Esophagus squamous epithelium (tissue), 4 donors: ENCODE data around the gene KRTAP10-7.

ENCODE experiments used
- POLR2A ChIP-seq, 4 donors: fragments of 450-650 bp; IDR thresholded peaks; one replicate each; pipeline ENCODE4 v1.6.1; 2017; ENCODE audit warnings: antibody characterized with exemption in 4 of 4, mild to moderate bottlenecking in 4 of 4, moderate library complexity in 3 of 4
- TF ChIP-seq, protein P1 (sequence below), 6 experiments: fragments of 450-650 bp in 4 of 6; fragments of 200-600 bp in 2 of 6; sonication (generic) in 2 of 6; IDR thresholded peaks; one replicate each; pipeline ENCODE4 v1.5.1; 2016 to 2019; ENCODE audit warnings: antibody characterized with exemption in 6 of 6, mild to moderate bottlenecking in 4 of 6, moderate library complexity in 4 of 6

DNA sequence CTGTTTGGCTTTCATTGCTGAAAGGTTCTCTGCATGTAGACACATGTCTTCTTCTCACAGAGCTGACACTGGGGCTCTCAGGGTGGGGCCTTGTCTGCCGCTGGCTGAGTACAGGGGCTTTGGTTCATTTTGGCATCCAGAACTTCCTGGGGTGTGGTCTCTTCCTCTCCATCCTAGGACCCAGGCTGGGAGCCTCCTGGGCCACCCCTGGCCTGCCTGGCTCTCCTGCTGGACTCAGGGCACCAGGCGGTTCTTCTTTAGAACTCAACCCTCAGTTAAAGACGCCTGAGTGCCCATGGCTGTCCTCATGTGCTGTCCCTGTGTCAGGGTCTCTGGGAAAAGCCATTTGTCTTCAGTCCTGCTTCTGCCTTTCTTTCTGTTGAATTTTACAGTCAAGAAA, 14.5 kb upstream of the KRTAP10-7 start:
- TF ChIP-seq, protein P1, sequence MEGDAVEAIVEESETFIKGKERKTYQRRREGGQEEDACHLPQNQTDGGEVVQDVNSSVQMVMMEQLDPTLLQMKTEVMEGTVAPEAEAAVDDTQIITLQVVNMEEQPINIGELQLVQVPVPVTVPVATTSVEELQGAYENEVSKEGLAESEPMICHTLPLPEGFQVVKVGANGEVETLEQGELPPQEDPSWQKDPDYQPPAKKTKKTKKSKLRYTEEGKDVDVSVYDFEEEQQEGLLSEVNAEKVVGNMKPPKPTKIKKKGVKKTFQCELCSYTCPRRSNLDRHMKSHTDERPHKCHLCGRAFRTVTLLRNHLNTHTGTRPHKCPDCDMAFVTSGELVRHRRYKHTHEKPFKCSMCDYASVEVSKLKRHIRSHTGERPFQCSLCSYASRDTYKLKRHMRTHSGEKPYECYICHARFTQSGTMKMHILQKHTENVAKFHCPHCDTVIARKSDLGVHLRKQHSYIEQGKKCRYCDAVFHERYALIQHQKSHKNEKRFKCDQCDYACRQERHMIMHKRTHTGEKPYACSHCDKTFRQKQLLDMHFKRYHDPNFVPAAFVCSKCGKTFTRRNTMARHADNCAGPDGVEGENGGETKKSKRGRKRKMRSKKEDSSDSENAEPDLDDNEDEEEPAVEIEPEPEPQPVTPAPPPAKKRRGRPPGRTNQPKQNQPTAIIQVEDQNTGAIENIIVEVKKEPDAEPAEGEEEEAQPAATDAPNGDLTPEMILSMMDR (IDR thresholded peaks at IDR 0.05): no peak
- no peak for TF ChIP-seq POLR2A (IDR thresholded peaks at IDR 0.05)
